HG03060 (cell line): ENCODE measurements around the gene PEX11A.
A peak's percentile ranks its signal among the peaks of the same experiment; 100 is the strongest.
"Not testable (repeated sequence)": the region's sequence is repeated elsewhere in the genome, so short reads cannot be mapped to it uniquely, and the experiment has no call there.

Source experiments
- ATAC-seq: cut with Tn5 transposase; IDR thresholded peaks from one replicate; pipeline ENCODE4 v1.9.1; 2021; ENCODE audit warnings: low read depth, moderate number of reproducible peaks; ENCODE audit not compliant: unreplicated experiment

Gene PEX11A

GRCh38 chr15:89690276-89691218 is at the start of gene PEX11A, which contains the start of gene WDR93:
Gene PEX11A, minus strand, starts transcription at chr15:89690754. Its CDS starts 122 bp downstream, at chr15:89690632.
Gene WDR93, plus strand, starts transcription at chr15:89690811. Its CDS starts 10,936 bp downstream, at chr15:89701747.
- peak; percentile 69 for ATAC-seq

GRCh38 chr15:89740137-89740536 is 49.6 kb upstream of the PEX11A start:
- ATAC-seq, result no peak

- ATAC-seq, result no peak
Observed at GRCh38 chr15:89735773-89736172, 45.2 kb upstream of the PEX11A start.

- no peak for ATAC-seq
Observed at GRCh38 chr15:89732451-89733172, 42.1 kb upstream of the PEX11A start.

- ATAC-seq, result no peak
Observed at GRCh38 chr15:89731275-89731674, 40.7 kb upstream of the PEX11A start.

- no peak for ATAC-seq
Observed at GRCh38 chr15:89728254-89728653, 37.7 kb upstream of the PEX11A start.

GRCh38 chr15:89725064-89725463 is 34.5 kb upstream of the PEX11A start:
- no peak for ATAC-seq

GRCh38 chr15:89724621-89725020 is 34.1 kb upstream of the PEX11A start:
- ATAC-seq, result no peak

- ATAC-seq, result no peak
Observed at GRCh38 chr15:89723031-89723430, 32.5 kb upstream of the PEX11A start.

GRCh38 chr15:89714775-89715174 is 24.2 kb upstream of the PEX11A start:
- ATAC-seq, result no peak

GRCh38 chr15:89707577-89707976 is 17.0 kb upstream of the PEX11A start:
- ATAC-seq, result no peak

- ATAC-seq, result no peak
Observed at GRCh38 chr15:89704411-89704810, 13.9 kb upstream of the PEX11A start.

- no peak for ATAC-seq
Observed at GRCh38 chr15:89695198-89695597, 4.6 kb upstream of the PEX11A start.

GRCh38 chr15:89693696-89694095 is 3.1 kb upstream of the PEX11A start:
- ATAC-seq, result no peak

GRCh38 chr15:89693091-89693490 is 2.5 kb upstream of the PEX11A start:
- no peak for ATAC-seq

GRCh38 chr15:89689930-89690275 is 651 bp downstream of the PEX11A start:
- not testable (repeated sequence) for ATAC-seq

GRCh38 chr15:89686522-89686921 is 4.0 kb downstream of the PEX11A start:
- no peak for ATAC-seq

- ATAC-seq, result no peak
Observed at GRCh38 chr15:89685995-89686394, 4.6 kb downstream of the PEX11A start.

GRCh38 chr15:89681146-89681545 is 9.4 kb downstream of the PEX11A start:
- no peak for ATAC-seq

- ATAC-seq, result no peak
Observed at GRCh38 chr15:89680282-89680873, 10.2 kb downstream of the PEX11A start.

GRCh38 chr15:89679212-89679611 is 11.3 kb downstream of the PEX11A start, which contains the start of gene PLIN1:
Gene PLIN1, minus strand, starts transcription at chr15:89679367. Its CDS starts 1,878 bp downstream, at chr15:89677489.
- ATAC-seq, result no peak
